VCaP (cell line): ENCODE results near the gene PLAAT4.

Experiments used
- H3K27ac ChIP-seq: fragments of 450-650 bp; 2 replicates; pipeline ENCODE4 v1.5.1; 2017
- TF ChIP-seq, protein P1 (sequence below): fragments of 450-650 bp; conservative IDR thresholded peaks from 2 replicates; pipeline ENCODE4 v1.5.1; 2017; ENCODE audit warnings: mild to moderate bottlenecking, moderate library complexity

The PLAAT4 gene

DNA sequence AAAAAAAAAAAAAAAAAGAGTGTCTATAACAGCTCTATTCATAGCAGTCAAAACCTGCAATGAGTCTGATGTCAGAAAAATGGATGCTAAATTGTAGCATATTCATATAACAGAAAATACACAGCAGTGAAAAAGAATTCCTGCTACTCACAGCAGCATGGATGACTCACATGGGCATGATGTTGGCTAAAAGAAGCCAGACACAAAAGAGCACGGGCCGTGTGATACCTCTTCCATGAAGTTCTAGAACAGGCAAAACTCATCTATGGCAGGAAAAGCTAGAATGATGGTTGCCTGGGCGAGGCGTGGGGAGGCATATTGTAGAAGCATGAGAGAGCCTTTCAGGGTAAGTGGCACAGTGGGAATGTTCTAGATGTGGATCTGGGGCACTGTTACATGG lies 58.7 kb downstream of the PLAAT4 start:
- H3K27ac ChIP-seq = no peak overlapping the region
- TF ChIP-seq, protein P1, sequence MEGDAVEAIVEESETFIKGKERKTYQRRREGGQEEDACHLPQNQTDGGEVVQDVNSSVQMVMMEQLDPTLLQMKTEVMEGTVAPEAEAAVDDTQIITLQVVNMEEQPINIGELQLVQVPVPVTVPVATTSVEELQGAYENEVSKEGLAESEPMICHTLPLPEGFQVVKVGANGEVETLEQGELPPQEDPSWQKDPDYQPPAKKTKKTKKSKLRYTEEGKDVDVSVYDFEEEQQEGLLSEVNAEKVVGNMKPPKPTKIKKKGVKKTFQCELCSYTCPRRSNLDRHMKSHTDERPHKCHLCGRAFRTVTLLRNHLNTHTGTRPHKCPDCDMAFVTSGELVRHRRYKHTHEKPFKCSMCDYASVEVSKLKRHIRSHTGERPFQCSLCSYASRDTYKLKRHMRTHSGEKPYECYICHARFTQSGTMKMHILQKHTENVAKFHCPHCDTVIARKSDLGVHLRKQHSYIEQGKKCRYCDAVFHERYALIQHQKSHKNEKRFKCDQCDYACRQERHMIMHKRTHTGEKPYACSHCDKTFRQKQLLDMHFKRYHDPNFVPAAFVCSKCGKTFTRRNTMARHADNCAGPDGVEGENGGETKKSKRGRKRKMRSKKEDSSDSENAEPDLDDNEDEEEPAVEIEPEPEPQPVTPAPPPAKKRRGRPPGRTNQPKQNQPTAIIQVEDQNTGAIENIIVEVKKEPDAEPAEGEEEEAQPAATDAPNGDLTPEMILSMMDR = no peak
